NT2/D1 (cell line): Measurements from ENCODE around the gene GPR171.
"Not testable (repeated sequence)": the region's sequence is repeated elsewhere in the genome, so short reads cannot be mapped to it uniquely, and the experiment has no call there.

Experiments used
- SUZ12 ChIP-seq: IDR thresholded peaks from 2 replicates; pipeline ENCODE4 v1.6.1; 2011; ENCODE audit not compliant: insufficient read length, insufficient read depth; ENCODE audit errors: extremely low read depth
- ZNF274 ChIP-seq: IDR thresholded peaks from 2 replicates; pipeline ENCODE4 v1.6.1; 2011; ENCODE audit warnings: mild to moderate bottlenecking, low read depth, low read length

GRCh38 chr3:151232403-151232802 is 29.4 kb upstream of the GPR171 start:
- TF ChIP-seq SUZ12, ZNF274: not testable (repeated sequence)
